NCI-H526 (cell line): ENCODE measurements around the gene DENND5A.
A peak's percentile ranks its signal among the peaks of the same experiment; 100 is the strongest.
"Not testable (repeated sequence)": the region's sequence is repeated elsewhere in the genome, so short reads cannot be mapped to it uniquely, and the experiment has no call there.

Source experiments
- DNase-seq, 2 experiments: peaks; one replicate each; lab custom pipeline; 2025; lab: John Stamatoyannopoulos, UW

Gene DENND5A

DNA sequence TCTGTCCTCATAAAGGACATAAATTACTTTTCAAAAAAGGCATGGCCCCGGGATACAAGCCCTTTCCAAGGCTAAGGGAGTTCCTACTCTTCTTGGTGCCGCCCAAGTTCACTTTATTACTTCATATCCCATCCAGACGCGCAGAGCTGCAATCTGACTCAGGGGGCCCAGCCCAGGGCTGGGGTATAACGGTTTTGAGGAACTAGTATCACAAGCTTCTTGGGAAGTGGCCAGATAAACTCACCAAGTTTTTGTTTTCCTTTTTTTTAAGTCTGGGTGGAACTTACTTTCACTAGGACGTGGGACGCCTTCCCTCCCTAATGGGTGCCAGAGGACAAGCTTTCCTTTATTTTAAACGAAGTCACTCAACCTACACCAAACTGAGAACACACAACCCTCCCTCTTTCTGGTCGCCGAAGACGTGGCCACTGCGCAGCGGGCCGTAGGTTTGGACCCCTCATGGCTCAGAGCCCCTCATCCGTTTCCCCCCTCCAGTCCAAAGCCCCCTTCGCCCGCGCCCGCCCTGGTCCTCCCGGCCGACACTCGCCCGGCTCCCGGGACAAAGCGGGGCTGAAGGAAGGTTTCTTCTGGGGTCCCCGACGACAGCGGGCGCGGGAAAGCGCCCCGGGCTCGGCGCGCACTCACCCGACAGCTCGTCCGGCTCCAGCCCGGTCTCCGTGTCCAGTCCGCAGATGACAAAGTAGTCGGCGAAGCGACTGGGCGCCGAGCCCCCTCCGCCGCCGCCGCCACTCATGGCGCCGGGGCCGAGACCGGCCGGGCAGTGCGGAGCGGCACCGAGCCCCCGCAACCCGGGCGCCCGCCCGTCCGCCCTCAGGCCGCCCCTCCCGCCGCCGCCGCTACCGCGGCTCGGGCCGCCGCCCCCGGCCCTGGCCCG lies 587 bp downstream of the DENND5A start:
- DNase-seq, result peak in 1 of 2 experiments; percentile 60

DNA sequence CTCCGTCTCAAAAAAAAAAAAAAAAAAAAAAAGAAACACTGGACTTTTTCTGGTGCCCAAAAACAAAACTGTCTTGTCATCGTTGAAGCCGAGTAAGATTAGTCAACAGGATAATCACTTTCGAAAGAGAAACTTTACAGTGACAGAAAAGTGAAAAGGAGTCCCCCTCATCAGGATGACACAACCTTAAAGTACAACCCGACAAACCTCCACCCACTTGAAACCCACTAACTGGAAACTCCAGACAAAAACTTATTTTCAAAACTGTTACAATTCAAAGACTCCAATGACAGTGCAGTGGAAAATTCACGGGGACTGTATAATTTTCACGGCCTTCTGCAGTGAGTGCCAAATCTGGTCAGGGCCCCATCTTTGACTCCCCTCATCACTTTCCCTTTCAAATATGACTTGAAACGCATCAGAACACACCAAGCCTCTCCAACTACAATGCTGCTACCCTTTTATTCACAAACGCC lies 1.3 kb downstream of the DENND5A start:
- no peak for DNase-seq

DNA sequence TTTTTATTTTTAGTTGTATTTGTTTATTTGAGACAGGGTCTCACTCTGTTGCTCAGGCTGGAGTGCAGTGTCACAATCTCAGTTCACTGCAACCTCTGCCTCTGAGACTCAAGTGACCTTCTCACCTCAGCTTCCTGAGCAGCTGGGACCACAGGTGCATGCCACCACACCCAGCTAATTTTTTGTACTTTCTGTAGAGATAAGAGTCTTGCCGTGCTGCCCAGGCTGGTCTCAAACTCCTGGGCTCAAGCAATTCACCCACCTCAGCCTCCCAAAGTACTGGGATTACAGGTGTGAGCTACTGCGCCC lies 4.4 kb downstream of the DENND5A start:
- DNase-seq, result not testable (repeated sequence)

DNA sequence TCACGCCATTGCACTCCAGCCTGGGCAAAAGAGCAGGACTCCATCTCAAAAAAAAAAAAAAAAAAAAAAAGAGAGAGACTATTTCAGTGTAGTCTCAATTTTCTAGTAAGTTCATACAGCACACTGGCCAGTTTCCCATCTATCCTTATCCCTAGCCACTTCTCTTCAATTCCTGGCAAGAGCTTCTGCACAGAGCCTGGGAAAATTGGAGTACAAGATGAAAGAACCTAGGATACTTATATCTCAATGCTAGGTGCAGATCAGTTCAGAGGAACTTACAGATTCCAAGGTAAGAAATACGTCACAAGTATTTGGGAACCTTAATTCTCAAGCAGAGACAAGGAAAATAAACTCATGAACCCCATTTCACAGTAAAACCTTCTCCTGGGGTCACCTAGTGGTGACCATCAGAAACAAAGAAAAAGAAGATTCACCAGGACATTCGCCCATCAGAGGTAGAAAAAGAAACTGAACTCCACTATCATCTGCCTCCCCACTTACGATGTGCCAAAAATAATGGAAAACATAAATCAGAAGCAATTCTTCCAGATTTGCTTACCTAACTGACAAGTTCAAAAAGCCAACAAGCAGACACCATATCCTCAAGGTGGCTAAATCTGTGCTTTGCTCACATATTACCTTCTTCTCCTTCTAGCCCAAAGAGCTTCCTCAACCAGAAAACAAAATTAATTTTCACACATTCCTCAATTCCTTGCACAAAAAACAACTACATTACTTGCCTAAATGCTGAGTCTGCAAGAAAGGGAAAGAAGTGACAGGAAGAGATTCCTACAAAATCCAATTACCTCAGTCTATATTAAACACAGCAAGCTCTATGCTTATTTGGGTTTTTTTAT lies 4.9 kb downstream of the DENND5A start:
- DNase-seq, result no peak

DNA sequence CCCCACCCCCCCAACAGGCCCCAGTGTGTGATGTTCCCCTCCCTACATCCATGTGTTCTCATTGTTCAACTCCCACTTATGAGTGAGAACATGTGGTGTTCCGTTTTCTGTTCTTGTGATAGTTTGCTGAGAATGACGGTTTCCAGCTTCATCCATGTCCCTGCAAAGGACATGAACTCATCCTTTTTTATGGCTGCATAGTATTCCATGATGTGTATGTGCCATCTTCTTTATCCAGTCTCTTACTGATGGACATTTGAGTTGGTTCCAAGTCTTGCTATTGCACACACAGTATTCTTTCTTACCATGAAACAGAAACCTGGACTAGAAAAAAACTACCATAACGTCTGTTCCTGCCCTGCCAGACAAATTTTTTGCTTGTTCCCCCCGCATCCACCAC lies 6.9 kb downstream of the DENND5A start:
- not testable (repeated sequence) for DNase-seq

DNA sequence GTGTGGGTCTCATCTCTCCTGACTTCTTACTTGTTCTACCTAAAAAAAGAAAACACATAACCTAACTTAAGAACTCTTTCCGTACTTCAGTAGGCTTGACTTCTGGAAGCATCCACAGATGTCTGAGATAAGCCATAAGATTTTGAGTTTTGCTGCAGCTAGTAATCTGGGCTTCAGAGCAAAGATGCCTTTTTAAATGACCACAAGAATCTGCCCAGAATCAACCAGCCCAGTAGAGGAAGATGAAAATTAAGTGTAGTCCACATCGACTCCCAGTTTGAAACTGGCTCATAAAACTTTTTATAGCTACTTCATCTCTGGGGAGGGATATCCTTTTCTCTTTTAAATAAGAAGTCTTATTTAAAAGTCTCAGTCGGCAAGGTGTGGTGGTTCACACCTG lies 10.7 kb downstream of the DENND5A start:
- DNase-seq, result no peak

DNA sequence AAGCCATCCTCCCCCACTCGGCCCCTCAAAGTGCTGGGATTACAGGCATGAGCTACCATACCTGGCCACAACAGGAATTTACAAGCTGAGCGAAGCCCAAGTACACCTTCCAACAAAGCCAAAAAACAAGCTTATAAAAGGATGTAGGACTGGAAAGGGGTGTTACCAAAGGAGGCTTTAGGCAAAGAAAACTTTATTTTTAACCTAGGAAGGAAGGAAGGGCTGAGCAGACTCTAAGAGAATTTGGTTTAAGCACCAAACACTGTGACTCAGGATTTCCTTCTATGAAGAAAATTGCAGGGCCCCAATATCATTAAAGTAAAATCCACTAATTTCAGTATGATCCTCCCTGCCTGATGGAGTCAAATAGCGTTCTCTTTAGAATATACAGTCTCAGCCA lies 12.1 kb downstream of the DENND5A start:
- DNase-seq, result no peak

DNA sequence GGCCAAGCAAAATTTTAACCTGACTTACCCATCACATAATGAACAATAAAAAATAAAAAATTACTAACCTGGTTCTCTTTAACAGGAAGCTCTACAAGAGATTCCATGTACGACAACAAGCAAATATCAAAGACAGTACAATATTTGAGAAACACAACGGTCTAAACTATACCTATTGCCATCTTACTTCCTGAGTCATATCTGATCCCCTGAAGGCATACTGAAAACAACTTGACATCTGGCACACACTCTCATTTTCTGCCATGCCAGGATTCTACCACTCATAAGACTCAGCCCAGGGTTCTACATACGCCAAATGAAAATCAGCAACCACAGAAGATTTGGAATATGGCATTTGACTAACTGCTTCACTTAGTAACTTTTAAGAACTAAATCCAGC lies 13.8 kb downstream of the DENND5A start:
- no peak for DNase-seq

DNA sequence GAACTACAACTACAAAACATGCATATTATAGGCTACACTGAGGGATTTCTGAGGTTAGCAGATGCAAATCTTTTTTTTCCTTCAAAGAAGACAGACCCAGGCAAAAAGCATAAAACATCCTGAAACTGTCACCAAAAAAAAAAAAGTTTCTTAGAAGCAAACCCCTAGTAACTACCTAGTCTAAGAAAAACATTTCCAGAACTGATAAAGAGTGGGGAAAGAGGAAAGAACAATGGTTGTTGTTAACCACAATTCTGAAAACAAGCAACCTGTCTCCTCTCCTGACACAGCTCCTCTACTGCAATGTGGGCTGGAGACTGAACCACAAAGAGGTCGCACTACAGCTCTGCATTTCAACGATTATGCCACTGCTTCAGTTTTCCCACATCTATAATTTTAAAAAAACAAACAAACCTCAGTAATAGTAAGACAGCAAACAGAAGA lies 15.0 kb downstream of the DENND5A start:
- peak; percentile 21 to 31 for DNase-seq

DNA sequence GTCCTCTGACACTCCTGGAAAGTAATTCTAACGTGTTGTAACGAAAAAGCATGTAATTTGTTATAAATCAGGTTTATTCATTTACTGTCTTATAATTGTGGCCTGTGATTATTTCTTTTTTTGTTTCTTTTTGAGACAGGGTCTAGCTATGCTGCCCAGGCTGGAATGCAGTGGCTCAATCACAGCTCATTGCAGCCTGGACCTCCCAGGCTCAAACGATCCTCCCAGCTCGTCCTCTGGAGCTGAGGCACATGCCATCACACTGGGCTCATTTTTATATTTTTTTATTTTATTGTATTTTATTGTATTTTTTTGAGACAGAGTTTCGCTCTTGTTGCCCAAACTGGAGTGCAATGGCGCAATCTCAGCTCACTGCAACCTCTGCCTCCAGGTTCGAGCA lies 15.9 kb downstream of the DENND5A start:
- DNase-seq, result no peak

DNA sequence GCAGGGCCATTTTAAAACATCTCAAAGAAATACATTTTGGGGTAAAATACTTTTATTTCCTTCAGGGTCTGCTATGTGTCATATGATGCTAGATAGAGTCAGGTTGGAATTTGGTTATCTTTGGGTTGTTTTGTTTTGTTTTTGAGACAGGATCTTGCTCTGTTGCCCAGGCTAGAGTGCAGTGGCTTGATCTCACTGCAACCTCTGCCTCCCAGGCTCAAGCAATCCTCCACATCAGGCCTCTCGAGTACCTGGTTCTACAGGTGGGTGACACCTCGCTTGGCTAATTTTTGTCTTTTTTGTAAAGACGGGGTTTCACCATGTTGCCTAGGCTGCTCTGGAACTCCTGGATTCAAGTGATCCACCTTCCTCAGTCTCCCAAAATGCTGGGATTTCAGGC lies 17.3 kb downstream of the DENND5A start:
- DNase-seq, result no peak

DNA sequence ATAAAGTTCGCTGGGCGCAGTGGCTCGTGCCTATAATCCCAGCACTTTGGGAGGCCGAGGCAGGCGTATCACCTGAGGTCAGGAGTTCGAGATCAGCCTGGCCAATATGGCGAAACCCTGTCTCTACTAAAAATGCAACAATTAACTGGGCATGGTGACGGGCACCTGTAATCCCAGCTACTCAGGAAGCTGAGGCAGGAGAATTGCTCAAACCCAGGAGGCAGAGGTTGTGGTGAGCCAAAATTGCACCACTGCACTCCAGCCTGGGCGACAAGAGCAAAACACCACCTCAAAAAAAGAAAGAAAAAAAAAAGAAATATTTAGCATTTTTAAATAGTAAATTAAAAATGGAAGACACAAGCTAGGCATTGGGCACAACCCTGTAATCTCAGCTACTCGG lies 28.9 kb downstream of the DENND5A start:
- DNase-seq, result not testable (repeated sequence)

DNA sequence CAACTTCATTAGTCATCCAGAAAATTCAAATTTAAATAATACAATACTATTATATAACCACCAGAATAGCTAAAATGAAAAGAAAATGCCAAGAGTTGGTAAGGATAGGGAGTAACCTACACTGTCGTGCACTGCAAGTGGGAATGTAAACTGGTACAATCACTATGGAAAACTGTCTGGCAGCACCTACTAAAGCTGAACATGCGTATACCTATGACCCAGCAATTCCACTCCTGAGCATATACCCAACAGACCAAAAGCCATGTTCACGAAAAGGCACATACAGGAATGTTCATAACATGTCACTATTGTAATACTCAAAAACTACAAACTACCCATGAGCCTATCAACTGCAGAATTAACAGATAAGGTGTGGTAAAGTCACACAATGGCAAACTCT lies 32.7 kb downstream of the DENND5A start:
- DNase-seq, result no peak

DNA sequence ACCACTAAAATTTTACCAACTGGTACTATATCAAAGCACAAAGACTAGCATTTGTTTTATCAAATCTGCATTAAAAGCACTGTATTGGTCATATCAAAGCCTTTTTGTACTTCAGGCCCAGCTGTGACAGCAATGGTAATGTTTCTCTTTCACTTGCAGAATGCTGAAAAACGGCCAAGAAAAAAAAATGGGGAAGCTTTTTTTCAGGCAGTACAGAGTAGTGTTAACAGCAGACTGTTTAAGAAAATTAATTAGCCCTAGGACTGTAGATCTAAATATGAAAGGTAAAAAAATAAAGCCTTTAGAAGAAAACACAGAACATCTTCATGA lies 33.3 kb downstream of the DENND5A start:
- DNase-seq, result no peak

DNA sequence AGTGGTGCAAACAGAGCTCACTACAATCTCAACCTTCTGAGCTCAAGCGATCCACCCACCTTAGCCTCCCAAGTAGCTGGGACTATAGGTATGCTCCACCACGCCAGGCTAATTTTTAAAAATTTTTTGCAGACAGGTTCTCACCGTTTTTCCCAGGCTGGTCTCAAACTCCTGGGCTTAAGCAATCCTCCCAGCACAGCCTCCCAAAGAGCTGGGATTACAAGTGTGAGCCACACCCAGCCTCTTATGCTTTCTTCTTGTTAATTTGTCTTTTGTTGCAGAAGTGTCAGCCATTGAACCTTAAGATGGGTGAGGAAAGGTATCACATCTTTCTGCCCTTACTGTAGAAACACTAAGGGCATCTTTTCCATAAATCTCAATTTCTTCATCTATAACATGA lies 34.9 kb downstream of the DENND5A start:
- no peak for DNase-seq

DNA sequence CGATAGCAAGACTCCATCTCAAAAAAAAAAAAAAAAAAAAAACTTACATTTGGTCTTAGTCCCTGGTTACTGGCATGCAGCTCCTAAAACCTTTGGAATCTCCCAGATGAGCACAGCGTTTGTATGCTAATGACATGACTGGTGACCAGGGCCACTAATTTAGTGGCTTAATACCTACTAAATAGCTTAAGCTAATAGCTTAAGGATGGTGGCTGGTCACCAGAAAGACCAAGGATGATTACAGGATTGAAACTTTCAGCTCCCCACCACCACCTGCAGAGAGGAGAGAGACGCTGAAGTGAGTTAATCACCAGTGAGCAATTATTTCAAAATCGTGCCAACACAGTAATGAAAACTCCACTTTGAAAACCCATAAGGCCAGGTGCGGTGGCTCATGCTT lies 37.1 kb downstream of the DENND5A start:
- DNase-seq, result no peak

DNA sequence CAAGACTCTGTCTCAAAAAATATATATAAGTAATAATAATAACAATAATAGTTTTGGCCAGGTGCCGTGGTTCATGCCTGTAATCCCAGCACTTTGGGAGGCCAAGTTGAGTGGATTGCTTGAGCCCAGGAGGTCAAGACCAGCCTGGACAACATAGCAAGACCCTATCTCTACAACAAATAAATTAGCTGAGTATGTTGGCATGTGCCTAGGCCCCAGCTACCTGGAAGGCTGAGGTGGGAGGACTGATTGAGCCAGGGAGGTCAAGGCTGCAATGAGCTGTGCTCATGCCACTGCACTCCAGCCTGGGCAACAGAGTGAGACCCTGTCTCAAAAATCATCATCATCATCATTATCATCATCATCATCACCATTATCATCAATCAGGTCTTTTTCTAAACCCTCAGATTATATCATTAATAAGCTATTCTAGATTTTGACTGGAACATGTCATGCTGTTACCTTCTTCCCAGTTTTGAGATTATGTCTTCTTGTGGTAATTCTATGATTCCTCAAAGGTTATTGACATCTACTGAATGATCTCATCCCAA lies 39.3 kb downstream of the DENND5A start:
- no peak for DNase-seq

DNA sequence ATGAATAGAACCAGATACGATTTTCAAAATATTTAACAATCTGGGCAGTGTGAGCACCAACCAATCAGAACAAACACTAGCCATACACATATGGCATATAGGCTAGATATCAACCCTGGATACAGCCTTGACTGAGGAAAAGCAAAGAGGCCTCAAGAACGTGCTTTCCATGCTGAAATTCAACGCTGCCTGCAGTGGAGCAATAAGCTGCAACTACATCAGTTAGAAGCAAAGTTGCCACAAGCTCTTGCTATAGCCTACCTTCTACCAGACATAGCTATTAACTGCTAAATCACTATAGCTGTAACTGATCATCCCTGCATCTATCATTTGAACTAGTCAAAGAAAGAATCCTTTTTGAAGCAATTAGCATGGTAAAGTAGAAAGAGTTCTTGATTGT lies 42.5 kb downstream of the DENND5A start:
- DNase-seq, result no peak

DNA sequence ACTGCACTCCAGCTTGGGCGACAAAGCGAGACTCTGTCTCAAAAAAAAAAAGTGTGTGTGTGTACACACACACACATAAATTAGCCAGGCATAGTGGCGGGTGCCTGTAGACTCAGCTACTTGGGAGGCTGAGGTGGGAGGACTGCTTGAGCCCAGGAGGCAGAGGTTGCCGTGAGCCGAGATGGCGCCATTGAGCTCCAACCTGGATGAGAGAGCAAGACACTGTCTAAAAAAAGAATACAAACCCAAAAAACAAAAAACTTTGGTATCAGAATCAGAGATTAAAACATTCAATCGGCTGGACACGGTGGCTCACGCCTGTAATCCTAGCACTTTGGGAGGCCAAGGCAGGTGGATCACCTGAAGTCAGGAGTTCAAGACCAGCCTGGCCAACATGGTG lies 44.3 kb downstream of the DENND5A start:
- not testable (repeated sequence) for DNase-seq

DNA sequence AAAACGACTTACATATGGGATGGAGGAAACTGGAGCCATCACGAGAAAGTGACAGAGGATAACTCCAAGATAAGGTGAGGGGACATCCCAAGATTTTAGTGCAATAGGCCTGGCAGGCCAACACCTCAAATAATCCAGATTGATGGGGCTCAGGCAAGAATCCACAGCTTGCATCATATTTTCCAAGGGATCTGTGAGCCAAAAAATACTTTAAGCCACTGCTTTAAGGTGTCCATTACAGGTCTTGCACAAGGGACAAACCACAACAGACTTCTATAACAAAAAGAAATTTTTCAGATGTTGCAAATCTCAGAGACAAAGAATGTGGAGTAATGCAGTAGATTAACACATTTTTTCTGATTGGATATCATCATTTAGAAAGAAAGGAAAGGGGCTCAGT lies 45.6 kb downstream of the DENND5A start:
- DNase-seq, result no peak

DNA sequence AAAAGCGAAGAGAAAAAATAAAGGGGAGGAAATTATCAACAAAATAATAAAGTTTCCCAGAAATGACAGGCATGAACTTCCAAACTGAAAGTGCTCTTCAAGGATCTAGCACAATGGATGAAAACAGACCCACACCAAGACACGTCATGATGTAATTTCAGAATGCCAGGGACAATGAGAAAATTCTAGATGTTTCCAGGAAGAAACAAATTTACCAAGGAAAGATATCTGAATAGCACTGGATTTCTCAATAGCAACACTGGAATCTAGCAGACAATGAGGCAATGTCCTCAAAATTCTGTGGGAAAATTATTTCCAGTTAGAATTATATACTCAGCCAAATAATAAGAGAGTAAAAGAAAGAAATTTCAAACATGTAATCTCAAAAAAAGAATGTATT lies 46.0 kb downstream of the DENND5A start:
- no peak for DNase-seq

DNA sequence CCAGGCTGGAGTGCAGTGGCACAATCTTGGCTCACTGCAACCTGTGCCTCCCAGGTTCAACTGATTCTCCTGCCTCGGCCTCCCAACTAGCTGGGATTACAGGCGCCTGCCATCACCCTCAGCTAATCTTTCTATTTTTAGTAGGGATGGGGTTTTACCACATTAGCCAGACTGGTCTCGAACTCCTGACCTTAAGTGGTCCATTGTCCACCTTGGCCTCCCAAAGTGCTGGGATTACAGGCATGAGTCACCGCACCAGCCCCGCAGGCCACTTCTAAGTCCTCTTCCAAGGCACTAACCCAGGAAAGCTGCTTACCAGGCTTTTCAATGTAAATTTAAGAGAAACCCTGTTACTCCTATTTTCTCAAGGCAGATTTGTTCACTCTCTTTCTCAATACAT lies 50.4 kb downstream of the DENND5A start:
- DNase-seq, result no peak

DNA sequence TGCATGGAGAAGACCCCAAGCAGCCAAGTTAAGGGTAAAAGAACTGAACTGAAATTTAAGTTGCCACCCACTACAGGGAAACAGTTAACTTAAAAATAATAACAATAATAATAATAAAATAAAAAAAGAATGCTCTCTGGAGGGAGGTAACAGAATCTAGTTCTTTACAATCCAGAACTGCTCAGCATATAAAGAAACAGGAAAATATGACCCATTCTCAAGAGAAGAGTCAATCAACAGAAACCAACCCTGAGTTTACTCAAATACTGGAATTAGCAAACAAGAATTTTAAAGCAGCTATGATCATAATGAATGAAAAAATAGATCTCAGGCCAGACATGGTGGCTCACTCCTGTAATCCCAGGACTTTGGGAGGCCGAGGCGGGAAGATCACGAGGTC lies 53.8 kb downstream of the DENND5A start:
- no peak for DNase-seq
